HepG2 (cell line): ENCODE results near the gene ADAT3. TPM values are rescaled to one million over a fixed set of nuclear protein-coding genes. Genes with fewer than 3 reads are reported as not detected.

Experiments
- BCL3 ChIP-seq: sonication (generic); formaldehyde crosslinking; IDR thresholded peaks from 2 replicates; pipeline ENCODE4 v1.5.1; 2020; ENCODE audit warnings: mild to moderate bottlenecking, missing genetic modification reagents, moderate library complexity
- BHLHE40 ChIP-seq: IDR thresholded peaks from 2 replicates; pipeline ENCODE4 v1.6.1; 2011; ENCODE audit warnings: low read length, improper control_type of control experiment
- GLMP ChIP-seq: sonication (generic); formaldehyde crosslinking; IDR thresholded peaks from 2 replicates; pipeline ENCODE4 v1.9.0; 2021; ENCODE audit warnings: missing genetic modification reagents, mild to moderate bottlenecking, borderline replicate concordance
- HMGA1 ChIP-seq: sonication (generic); formaldehyde crosslinking; conservative IDR thresholded peaks from 2 replicates; pipeline ENCODE4 v1.4.0; 2020; ENCODE audit warnings: missing genetic modification reagents
- HNF1A ChIP-seq, 2 experiments: sonication (generic) in 1 of 2; formaldehyde crosslinking in 1 of 2; IDR thresholded peaks; 2 replicates each; pipeline versions ENCODE4 v1.4.0 to v1.6.1; 2016 to 2020; ENCODE audit warnings: borderline replicate concordance in 1 of 2, low read depth in 1 of 2, mild to moderate bottlenecking in 1 of 2, missing genetic modification reagents in 1 of 2
- HNF4A ChIP-seq: sonication (generic); formaldehyde crosslinking; IDR thresholded peaks from 2 replicates; pipeline ENCODE4 v1.4.0; 2020; ENCODE audit warnings: missing genetic modification reagents
- HNRNPH1 ChIP-seq: fragments of 200-400 bp; formaldehyde crosslinking; optimal IDR thresholded peaks from 2 replicates; pipeline ENCODE3; 2017; ENCODE audit warnings: mild to moderate bottlenecking, low read depth, low read length
- NCOA2 ChIP-seq: sonication (generic); formaldehyde crosslinking; IDR thresholded peaks from 2 replicates; pipeline ENCODE4 v1.8.0; 2022; ENCODE audit warnings: inconsistent platforms
- NR2F1 ChIP-seq, 2 experiments: fragments of 450-650 bp in 1 of 2; formaldehyde crosslinking in 1 of 2; IDR thresholded peaks; 2 replicates each; pipeline versions ENCODE4 v1.5.0 to v1.6.1; 2016 to 2020; ENCODE audit warnings: mild to moderate bottlenecking in 1 of 2, missing compliant biosample characterization in 1 of 2, missing genetic modification reagents in 1 of 2, moderate library complexity in 1 of 2
- RARA ChIP-seq: IDR thresholded peaks from 2 replicates; pipeline ENCODE4 v1.6.1; 2016; ENCODE audit warnings: missing genetic modification reagents, missing compliant biosample characterization
- SOX5 ChIP-seq: IDR thresholded peaks from 2 replicates; pipeline ENCODE4 v1.6.1; 2016; ENCODE audit warnings: borderline replicate concordance
- SP140L ChIP-seq: sonication (generic); formaldehyde crosslinking; IDR thresholded peaks from 2 replicates; pipeline ENCODE4 v1.4.0; 2020; ENCODE audit warnings: missing genetic modification reagents, borderline replicate concordance
- STAG1 ChIP-seq: sonication (generic); formaldehyde crosslinking; IDR thresholded peaks from 2 replicates; pipeline ENCODE4 v1.4.0; 2020; ENCODE audit warnings: missing genetic modification reagents
- ZFP91 ChIP-seq: sonication (generic); formaldehyde crosslinking; IDR thresholded peaks from 2 replicates; pipeline ENCODE4 v1.9.0; 2022; ENCODE audit warnings: missing genetic modification reagents, mild to moderate bottlenecking, borderline replicate concordance
- ZMYM3 ChIP-seq: sonication (generic); formaldehyde crosslinking; IDR thresholded peaks from 2 replicates; pipeline ENCODE4 v1.5.1; 2020; ENCODE audit warnings: mild to moderate bottlenecking, missing genetic modification reagents
- ZNF230 ChIP-seq: sonication (generic); formaldehyde crosslinking; IDR thresholded peaks from 2 replicates; pipeline ENCODE4 v1.4.0; 2020; ENCODE audit warnings: mild to moderate bottlenecking, missing genetic modification reagents
- ZNF335 ChIP-seq: sonication (generic); formaldehyde crosslinking; IDR thresholded peaks from 2 replicates; pipeline ENCODE4 v1.4.0; 2020; ENCODE audit warnings: missing genetic modification reagents
- ZNF615 ChIP-seq: sonication (generic); formaldehyde crosslinking; IDR thresholded peaks from 2 replicates; pipeline ENCODE4 v1.5.0; 2020; ENCODE audit warnings: mild to moderate bottlenecking, missing genetic modification reagents, borderline replicate concordance
- polyA plus RNA-seq, 8 experiments: library from polyadenylated mRNA; depleted of rRNA in 3 of 8; stranded (reverse) in 7 of 8; unstranded in 1 of 8; fragments of >200 nt; fragmentation: Illumina TruSeq in 4 of 8; extraction: Trizol in 4 of 8; gene quantifications; 2 replicates each; pipeline versions ENCODE4 v1.2.1 to v1.2.3, GENCODE V29; 2011 to 2016; ENCODE audit warnings: low read depth in 4 of 8, missing spikeins in 1 of 8, mixed read lengths in 1 of 8; ENCODE audit not compliant: insufficient read depth in 1 of 8
- total RNA-seq, 5 experiments: library from RNA; depleted of rRNA; stranded (reverse); fragments of >200 nt; fragmentation: Illumina TruSeq; extraction: Trizol; gene quantifications; 2 replicates each; pipeline ENCODE4 v1.2.3, GENCODE V29; 2016; ENCODE audit warnings: low read depth in 1 of 5

Gene ADAT3
- total and polyA plus RNA-seq, 2 of the 13 experiments (the other 11 are each of a cell fraction or from before 2014, with no cell fraction given) = 0.95 to 3.5 TPM

- TF ChIP-seq ZMYM3 (CRISPR knock-in tag) (0 out of 2 replicates have a peak, but pooled peaks have one; percentile 14), NR2F1 (CRISPR knock-in tag; IDR thresholded peaks at IDR 0.05) (no peak), HNF4A (no peak), GLMP (no peak), SP140L (no peak), HMGA1 (CRISPR knock-in tag) (no peak), ZNF615 (no peak), STAG1 (peak; percentile 60), ZFP91 (CRISPR knock-in tag) (peak; percentile 21; the same call in 1 of the 2 replicates), BCL3 (CRISPR knock-in tag) (no peak), SOX5 (CRISPR knock-in tag) (peak; percentile 17; the same call in 1 of the 2 replicates), RARA (CRISPR knock-in tag) (0 out of 2 replicates have a peak, but pooled peaks have one; percentile 9), ZNF230 (no peak), HNRNPH1 (no peak), ZNF335 (CRISPR knock-in tag) (no peak), NCOA2 (no peak), BHLHE40 (0 out of 2 replicates have a peak, but pooled peaks have one; percentile 16), HNF1A (IDR thresholded peaks at IDR 0.05; ENCODE audit: low read depth) (no peak), HNF1A (CRISPR knock-in tag; IDR thresholded peaks at IDR 0.05; ENCODE audit: borderline replicate concordance) (no peak)
These were observed 40.7 kb downstream of the ADAT3 start (continued) for GRCh38 chr19:1945899-1946298.
